HFF-Myc (cell line): ENCODE measurements around the gene SLC5A3.

ENCODE experiments used
- DNase-seq: peaks from one replicate; pipeline ENCODE4 v3.0.0-alpha.2; 2011; ENCODE audit warnings: low read depth; ENCODE audit errors: extremely low read depth
- H3K4me3 ChIP-seq: replicated peaks from 2 replicates; pipeline ENCODE4 v1.5.1; 2011; ENCODE audit warnings: low read depth, mild to moderate bottlenecking, control low read depth, low read length
- CTCF ChIP-seq: IDR thresholded peaks from 2 replicates; pipeline ENCODE4 v1.5.1; 2012; ENCODE audit warnings: mild to moderate bottlenecking, low read depth, low read length, control low read depth; ENCODE audit errors: missing control alignments

SLC5A3 gene

GRCh38 chr21:34122047-34122446 is 48.7 kb downstream of the SLC5A3 start:
- no peak overlapping the region for H3K4me3 ChIP-seq
- no peak for TF ChIP-seq CTCF
- no peak for DNase-seq
